Breast epithelium (tissue), 4 donors: ENCODE data around the gene PRKN. TPM values are rescaled to one million over a fixed set of nuclear protein-coding genes. Genes with fewer than 3 reads are reported as not detected.

Source experiments
- DNase-seq, 2 donors: peaks; one replicate each; pipeline ENCODE4 v3.0.0-alpha.2; 2019; ENCODE audit warnings: low spot score in 2 of 2
- H3K27ac ChIP-seq, 2 donors: fragments of 200-600 bp; sonication (generic) in 1 of 2; one replicate each; pipeline ENCODE4 v1.5.1; 2016 to 2019; ENCODE audit warnings: mild to moderate bottlenecking in 1 of 2
- H3K27me3 ChIP-seq, 2 donors: fragments of 200-600 bp; sonication (generic) in 1 of 2; one replicate each; pipeline versions ENCODE4 v1.5.1 to v1.6.0; 2017 to 2019; ENCODE audit warnings: control low read depth in 1 of 2, mild to moderate bottlenecking in 1 of 2
- H3K36me3 ChIP-seq: fragments of 200-600 bp; one replicate; pipeline ENCODE4 v1.5.1; 2019
- H3K4me1 ChIP-seq, 2 donors: fragments of 200-600 bp; sonication (generic); one replicate each; pipeline ENCODE4 v1.5.1; 2016 to 2019; ENCODE audit warnings: control low read depth in 1 of 2
- H3K4me3 ChIP-seq, 3 donors: fragments of 200-600 bp; sonication (generic); 1 replicate in 2 of 3; 2 replicates in 1 of 3; pipeline ENCODE4 v1.5.1; 2016 to 2019; ENCODE audit warnings: mild to moderate bottlenecking in 3 of 3, moderate library complexity in 2 of 3
- H3K9me3 ChIP-seq, 2 donors: fragments of 200-600 bp; sonication (generic) in 1 of 2; one replicate each; pipeline ENCODE4 v1.5.1; 2016 to 2019; ENCODE audit warnings: control low read depth in 1 of 2
- POLR2A ChIP-seq: fragments of 450-650 bp; IDR thresholded peaks from one replicate; pipeline ENCODE4 v1.6.1; 2016; ENCODE audit warnings: antibody characterized with exemption, mild to moderate bottlenecking, moderate library complexity
- POLR2AphosphoS5 ChIP-seq, 3 donors: sonication (generic); formaldehyde crosslinking; IDR thresholded peaks; one replicate each; pipeline ENCODE4 v1.6.1; 2017; ENCODE audit warnings: antibody characterized with exemption in 3 of 3
- intact Hi-C: fragments of 100-400 bp; cut with DNase I; formaldehyde crosslinking; loops from one replicate; pipeline ENCODE4 v1.15.1; 2023; ENCODE audit warnings: low total_unique reads
- total RNA-seq, 3 donors: library from RNA; depleted of rRNA; stranded (reverse); fragments of >200 nt; gene quantifications; one replicate each; pipeline ENCODE4 v1.1.0, GENCODE V29; 2016
- TF ChIP-seq, protein P1 (sequence below), 3 donors: fragments of 450-650 bp; IDR thresholded peaks; one replicate each; pipeline ENCODE4 v1.5.1; 2016 to 2017; ENCODE audit warnings: antibody characterized with exemption in 3 of 3, mild to moderate bottlenecking in 3 of 3, moderate library complexity in 3 of 3

PRKN gene
- total RNA-seq, 3 donors from 2014 or later, result 7.2 to 19.0 (median 11.2) TPM

DNA sequence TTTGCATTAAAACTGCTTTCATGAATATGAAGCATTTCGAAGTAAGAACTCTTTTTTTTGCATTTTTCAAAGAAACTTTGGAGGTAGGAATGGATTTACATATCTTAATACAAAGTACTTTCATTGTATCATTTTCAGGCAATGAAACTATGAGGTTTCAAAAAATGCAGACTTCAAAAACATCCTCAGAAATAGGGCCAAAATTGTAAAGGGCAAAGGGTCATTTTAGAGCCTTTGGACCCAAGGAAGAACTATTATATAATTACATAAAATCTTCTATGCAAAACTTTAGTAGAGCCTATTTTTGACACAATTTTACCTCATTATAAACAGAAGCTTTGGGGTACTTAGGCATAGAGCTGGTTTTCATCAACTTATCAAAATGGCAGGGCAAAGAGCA, 4.9 kb downstream of the PRKN start:
- DNase-seq, result no peak
- intact Hi-C loops, result no loop called here
- Histone ChIP-seq H3K4me1 (no peaks in the 10 kb centered on the region), H3K27me3 (no peaks in the 10 kb centered on the region), H3K27ac (no peak overlapping the region), H3K36me3 (no peaks in the 10 kb centered on the region), H3K4me3 (no peak overlapping the region), H3K9me3 (no peaks in the 10 kb centered on the region)
- TF ChIP-seq POLR2A (no peak), POLR2AphosphoS5 (IDR thresholded peaks at IDR 0.05) (no peak)
- TF ChIP-seq, protein P1, sequence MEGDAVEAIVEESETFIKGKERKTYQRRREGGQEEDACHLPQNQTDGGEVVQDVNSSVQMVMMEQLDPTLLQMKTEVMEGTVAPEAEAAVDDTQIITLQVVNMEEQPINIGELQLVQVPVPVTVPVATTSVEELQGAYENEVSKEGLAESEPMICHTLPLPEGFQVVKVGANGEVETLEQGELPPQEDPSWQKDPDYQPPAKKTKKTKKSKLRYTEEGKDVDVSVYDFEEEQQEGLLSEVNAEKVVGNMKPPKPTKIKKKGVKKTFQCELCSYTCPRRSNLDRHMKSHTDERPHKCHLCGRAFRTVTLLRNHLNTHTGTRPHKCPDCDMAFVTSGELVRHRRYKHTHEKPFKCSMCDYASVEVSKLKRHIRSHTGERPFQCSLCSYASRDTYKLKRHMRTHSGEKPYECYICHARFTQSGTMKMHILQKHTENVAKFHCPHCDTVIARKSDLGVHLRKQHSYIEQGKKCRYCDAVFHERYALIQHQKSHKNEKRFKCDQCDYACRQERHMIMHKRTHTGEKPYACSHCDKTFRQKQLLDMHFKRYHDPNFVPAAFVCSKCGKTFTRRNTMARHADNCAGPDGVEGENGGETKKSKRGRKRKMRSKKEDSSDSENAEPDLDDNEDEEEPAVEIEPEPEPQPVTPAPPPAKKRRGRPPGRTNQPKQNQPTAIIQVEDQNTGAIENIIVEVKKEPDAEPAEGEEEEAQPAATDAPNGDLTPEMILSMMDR (IDR thresholded peaks at IDR 0.05), result no peak

- Histone ChIP-seq H3K9me3 (no peaks in the 10 kb centered on the region), H3K27me3 (no peaks in the 10 kb centered on the region), H3K36me3 (no peaks in the 10 kb centered on the region), H3K4me1 (no peaks in the 10 kb centered on the region), H3K4me3 (no peak overlapping the region), H3K27ac (no peak overlapping the region)
- TF ChIP-seq POLR2A (no peak), POLR2AphosphoS5 (IDR thresholded peaks at IDR 0.05) (no peak)
- TF ChIP-seq, protein P1 (IDR thresholded peaks at IDR 0.05), result no peak
- no peak for DNase-seq
- intact Hi-C loops, result no loop called here
Measured at GRCh38 chr6:162722226-162722625, 5.3 kb downstream of the PRKN start.

- Histone ChIP-seq H3K9me3 (no peaks in the 10 kb centered on the region), H3K4me1 (no peaks in the 10 kb centered on the region), H3K27ac (no peak overlapping the region), H3K27me3 (no peaks in the 10 kb centered on the region), H3K36me3 (no peaks in the 10 kb centered on the region), H3K4me3 (no peak overlapping the region)
- TF ChIP-seq, protein P1 (IDR thresholded peaks at IDR 0.05), result no peak
- TF ChIP-seq POLR2A (no peak), POLR2AphosphoS5 (IDR thresholded peaks at IDR 0.05) (no peak)
- DNase-seq, result no peak
- intact Hi-C loops, result no loop called here
Measured at GRCh38 chr6:162721404-162721687, 6.2 kb downstream of the PRKN start.

DNA sequence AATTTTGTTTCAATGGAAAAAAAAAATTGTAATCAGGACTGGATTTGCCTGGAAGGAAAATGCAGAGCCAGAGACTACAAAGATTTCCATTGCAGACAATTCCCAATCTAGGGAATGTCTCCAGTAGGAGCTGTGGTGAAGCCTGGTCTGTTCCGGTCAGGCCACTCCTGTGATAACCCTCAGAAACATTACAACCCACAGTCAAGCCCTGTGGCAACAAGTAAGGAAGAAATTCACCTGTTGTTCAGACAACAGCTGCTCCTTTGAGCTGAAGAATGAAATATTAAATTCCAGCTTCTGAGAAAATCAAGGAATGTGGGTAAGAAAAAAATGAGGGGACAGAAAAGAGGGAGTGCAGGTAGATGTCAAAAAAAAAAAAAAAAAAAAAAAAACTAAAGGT, 8.0 kb downstream of the PRKN start:
- Histone ChIP-seq H3K4me1 (no peaks in the 10 kb centered on the region), H3K36me3 (no peaks in the 10 kb centered on the region), H3K9me3 (no peaks in the 10 kb centered on the region), H3K27me3 (no peaks in the 10 kb centered on the region), H3K27ac (no peak overlapping the region), H3K4me3 (no peak overlapping the region)
- intact Hi-C loops, result no loop called here
- DNase-seq, result no peak
- TF ChIP-seq POLR2AphosphoS5 (IDR thresholded peaks at IDR 0.05), result no peak
- TF ChIP-seq, protein P1 (IDR thresholded peaks at IDR 0.05), result no peak
- TF ChIP-seq POLR2A, result no peak

DNA sequence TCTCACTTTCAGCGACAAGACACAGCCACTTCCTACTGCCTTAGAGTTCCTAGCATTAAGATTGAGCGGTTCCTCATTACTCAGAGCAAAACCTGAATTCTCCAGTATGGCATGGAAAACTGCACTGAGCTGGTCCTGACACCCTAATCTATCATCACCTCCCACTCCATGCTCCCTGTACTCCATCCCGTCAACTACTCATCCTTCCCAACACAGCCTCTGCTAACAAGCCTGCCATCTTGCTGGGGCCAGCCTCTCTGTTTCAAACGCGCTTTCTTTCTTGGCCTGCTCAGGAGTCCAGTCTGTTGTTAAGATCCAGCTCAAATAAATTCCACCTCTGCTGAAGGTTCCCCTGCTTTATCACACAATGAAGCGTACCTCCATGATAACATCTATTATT, 12.0 kb downstream of the PRKN start:
- no peaks in the 10 kb centered on the region for H3K36me3 ChIP-seq
- no peak overlapping the region for H3K4me3 ChIP-seq
- no peak for DNase-seq
- H3K4me1 ChIP-seq, result no peaks in the 10 kb centered on the region
- no peak for TF ChIP-seq POLR2A
- intact Hi-C loops, result no loop called here
- H3K9me3 ChIP-seq, result no peaks in the 10 kb centered on the region
- no peaks in the 10 kb centered on the region for H3K27me3 ChIP-seq
- no peak overlapping the region for H3K27ac ChIP-seq

- TF ChIP-seq POLR2A (no peak), POLR2AphosphoS5 (IDR thresholded peaks at IDR 0.05) (no peak)
- TF ChIP-seq, protein P1 (IDR thresholded peaks at IDR 0.05), result no peak
- no peak for DNase-seq
- H3K27me3 ChIP-seq, result no peaks in the 10 kb centered on the region
- intact Hi-C loops, result no loop called here
- no peaks in the 10 kb centered on the region for H3K9me3 ChIP-seq
- H3K4me3 ChIP-seq, result no peak overlapping the region
- H3K36me3 ChIP-seq, result no peaks in the 10 kb centered on the region
- H3K27ac ChIP-seq, result no peak overlapping the region
- H3K4me1 ChIP-seq, result no peaks in the 10 kb centered on the region
Measured at GRCh38 chr6:162713974-162714780, 13.4 kb downstream of the PRKN start.
